NCI-H526 treated with DMSO at 0.1 percent for 48 hours (cell line): ENCODE data around the gene CCDC182.
A peak's percentile ranks its signal among the peaks of the same experiment; 100 is the strongest.

Experiments used
- DNase-seq: peaks from one replicate; lab custom pipeline; 2025; lab: John Stamatoyannopoulos, UW

The CCDC182 gene

DNA sequence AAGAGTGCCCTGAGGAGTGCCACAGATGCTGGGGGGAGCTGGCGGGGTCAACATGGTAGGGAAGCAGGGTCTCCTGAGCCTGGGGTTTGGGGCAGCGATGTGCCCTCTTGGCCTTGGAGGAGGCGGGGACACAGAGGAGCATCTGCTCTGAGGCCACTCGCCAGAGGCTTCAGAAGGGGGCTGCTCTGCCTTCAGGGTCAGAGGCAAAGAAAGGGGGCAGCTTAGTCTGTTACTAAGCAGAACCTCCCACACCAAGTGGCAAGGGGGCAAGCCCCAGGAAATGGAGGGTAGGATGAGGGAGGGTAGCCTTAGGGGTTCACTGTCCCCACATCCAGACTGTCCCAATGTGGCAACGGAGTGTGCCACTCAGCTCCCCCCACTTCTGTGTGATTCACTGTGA, 18.3 kb downstream of the CCDC182 start:
- DNase-seq, result no peak

DNA sequence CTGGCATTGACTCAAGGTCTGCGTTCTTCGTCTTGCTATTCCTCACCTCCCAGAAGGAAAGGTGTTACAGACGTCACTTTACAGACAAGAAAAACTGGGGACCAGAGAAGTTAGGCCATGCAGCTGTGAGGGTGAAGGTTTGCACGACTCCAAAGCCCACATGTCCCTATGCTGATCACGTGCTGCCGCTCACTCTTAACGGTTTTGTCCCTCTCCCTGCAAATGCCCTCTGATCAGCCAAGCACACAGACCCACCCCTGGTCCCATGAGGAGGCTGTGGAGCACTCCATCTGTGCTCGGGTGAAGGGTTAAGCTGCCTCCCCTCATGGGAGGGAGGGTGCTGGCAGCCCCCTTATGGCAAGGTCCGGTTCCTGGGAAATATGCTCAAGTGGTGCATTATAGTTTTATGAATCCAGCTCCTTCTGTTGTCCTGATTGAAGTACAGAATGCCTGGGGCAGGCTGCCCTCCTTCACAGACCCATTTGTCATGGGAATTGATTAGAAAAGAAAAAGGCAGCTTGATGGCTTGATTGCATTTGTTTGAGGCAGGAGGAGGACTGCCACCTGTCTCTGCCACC, 18.8 kb downstream of the CCDC182 start:
- no peak for DNase-seq

DNA sequence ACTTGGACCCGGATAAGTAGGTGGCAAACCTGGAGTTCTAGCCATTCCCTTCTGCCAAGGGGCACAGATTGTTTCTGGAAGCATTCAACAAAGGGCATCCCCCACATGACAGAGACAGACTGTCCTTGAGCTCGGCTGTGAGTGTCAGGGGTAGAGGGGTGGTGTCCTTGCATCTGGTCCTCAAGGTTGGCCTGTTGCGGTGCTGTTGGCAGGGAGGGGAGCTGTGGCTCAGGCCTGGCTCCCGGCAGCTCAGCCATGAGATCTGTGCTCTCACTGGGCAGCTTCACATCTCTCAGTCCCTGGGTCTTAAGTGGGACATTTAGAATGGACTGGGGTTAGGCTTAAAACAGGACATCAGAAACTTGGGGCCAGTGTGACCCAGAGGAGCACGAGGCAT, 20.4 kb downstream of the CCDC182 start:
- no peak for DNase-seq

DNA sequence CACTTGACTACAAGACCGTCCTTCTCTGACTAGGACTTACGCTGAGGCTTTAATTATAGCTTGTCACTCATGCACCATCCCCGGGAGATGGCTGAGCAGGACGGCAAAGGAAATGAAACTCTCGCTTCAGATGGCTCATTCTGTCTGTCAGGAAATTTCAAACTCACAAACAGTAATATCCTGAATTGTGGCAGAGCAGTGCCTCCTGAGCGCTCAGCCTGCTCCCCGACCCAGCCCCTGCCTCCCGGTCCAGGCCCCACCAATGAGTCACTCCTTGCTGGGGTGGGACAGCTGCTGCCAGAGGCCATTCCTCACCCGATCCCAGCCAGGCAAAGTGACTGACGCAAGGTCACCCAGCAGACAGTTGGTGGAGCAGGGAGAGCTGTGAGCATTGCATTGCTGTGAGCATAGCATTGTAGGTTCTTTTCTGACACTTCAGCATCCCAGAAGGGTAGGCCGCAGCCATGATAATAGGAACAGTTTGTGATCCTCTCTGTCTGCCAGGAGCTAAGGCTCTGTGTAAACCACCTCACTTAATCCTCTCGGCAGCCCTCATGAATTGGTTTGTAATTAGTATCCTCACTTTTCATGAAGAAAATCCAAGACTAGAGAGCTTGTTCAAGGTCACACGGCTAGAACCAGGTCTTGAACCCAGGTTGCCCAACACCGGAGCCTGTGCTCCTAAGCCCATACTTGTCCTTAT, 20.9 kb downstream of the CCDC182 start:
- DNase-seq, result no peak

DNA sequence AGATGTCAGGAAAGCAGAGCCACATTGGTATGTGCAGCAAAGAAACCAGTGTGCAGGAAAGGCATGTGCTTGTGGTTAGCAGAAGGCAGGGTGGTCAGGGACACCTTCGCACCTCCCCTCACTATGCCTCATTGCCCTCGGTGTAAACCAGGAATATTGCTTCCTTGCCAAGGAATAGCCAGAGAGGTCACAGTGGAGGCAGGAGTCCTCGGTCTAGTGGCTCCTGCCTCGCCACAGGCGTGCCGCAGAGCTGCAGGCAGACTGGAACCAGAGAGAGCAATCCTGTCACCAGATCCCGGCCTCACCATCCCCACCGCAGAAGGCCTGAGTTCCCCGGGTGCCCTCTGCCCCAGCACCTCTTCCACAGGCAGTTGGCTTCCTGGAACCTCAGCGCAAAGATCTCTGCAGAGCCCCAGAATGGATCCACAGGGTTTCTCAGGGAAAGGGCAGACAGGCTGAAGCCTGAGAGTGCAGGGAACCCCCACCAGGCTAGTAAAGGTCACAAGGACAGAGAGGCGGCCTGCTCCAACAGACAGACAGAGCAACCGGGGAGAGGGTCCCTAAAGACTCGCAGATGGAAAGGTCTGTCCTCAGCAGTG, 21.6 kb downstream of the CCDC182 start:
- DNase-seq, result no peak

DNA sequence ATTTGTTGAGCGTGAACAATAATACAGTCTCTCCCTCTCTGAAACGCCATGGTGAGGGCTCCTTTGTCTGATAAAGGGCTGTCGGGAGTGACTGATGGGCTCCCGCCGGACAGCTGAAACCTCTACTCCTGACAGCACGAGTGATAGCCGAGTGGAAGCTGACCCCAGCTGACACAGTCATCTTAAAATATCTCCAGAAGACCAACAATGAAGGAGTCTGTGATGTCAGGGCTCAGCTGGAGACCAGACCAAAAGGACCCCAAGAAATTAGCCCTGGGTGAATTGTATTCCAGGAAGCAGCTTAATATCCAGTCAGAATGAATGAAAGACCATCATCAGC, 22.4 kb downstream of the CCDC182 start:
- no peak for DNase-seq

DNA sequence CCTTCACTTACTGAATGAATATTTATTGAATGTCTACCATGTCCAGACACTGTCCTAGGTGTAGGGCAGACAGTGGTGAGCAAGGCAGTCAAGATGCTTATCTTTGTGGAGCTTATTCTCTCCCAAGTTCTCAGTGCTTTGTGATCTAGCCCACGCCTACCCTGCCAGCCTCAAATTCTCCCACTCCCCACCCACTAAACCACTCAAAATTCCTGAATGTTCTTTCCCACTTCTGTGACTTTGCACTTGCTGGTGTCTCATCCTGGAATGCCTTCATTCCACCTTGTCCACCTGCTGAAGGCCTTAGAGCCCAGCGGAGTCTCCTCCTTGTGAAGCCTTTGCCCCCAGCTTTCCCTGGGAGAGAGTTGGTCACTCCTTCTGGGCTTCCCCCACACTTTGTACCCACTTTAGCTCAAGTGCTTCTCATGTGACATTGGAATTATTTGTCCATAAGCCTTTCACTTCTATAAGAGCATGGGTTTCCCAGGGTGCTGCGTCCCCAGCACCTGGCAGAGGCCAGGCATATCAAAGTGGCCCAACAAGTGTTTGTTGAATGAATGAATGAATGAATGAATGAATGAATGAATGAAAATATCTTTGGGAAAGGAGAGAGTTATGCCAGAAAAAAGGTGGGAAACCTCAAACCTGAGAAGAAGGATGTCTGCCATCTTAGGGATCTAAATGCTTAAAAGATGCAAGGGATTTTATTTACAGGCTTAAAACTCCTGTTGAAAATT, 23.0 kb downstream of the CCDC182 start:
- DNase-seq, result no peak

DNA sequence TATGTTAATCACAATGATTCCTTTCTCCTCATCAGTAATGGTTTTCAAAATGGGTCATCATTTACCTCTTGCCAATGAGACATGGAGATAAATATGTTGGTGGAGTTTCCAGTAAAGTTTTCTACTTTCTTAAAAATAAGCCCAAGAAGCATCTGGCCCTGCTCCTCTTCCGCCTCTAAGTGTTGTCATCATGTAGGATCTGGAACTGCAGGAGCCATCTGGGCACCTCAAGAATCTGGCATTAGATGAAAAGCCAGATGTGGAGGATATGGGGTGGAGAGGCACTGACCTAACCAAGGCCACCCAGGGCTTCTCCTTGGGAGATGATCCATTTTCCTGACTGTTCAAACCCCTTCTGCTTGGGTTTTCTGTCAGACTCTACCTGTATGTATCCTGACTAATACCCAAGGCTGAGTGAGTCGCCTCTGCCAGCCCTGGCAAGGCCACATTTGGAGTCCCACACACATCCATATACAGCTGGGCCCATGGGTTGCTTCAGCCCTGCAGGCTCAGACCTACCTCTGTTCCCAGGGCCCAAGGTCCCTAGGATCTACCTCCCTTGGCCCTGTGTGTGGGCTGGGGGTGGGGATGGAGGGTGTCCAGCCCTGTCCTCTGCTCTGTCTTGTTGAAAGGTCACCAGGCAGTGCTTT, 24.6 kb downstream of the CCDC182 start:
- no peak for DNase-seq

DNA sequence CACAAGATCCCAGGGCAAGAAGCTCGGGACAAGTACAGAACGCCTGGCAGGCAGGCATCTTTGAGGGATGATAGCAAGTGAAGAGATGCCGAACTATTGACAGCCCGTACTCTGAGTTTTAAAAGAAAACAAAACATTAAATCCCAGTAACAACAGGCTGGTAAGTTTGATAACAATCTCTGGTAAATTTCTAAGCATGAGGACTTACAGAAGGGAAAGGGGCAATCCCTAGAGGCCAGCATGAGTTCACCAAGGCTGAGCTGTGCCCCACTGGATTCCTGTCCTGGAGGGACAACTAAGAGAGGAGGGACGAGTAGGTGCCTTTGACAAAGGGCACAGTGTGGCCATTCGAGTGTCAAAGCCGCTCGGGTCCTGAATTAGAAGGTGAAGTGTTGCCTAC, 26.2 kb downstream of the CCDC182 start:
- DNase-seq, result no peak

DNA sequence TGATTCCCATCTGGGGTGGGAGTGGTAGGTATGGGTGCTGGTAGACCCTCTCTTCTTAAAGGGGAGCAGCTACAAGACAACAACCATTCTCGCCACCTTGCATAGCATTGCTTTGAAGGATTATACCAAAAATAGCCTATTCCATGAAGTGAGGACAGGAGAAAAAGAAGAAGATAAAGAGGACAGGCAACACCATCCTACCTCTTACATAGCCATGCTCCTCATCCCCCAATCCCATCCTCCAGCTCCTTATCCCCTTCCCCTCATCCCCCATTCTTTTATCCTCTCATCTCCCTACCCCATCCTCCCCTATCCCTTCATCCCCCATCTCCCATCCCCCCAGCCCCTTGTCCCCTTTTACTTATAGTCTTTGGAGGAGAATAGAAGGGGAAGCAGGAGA, 29.1 kb downstream of the CCDC182 start:
- no peak for DNase-seq

DNA sequence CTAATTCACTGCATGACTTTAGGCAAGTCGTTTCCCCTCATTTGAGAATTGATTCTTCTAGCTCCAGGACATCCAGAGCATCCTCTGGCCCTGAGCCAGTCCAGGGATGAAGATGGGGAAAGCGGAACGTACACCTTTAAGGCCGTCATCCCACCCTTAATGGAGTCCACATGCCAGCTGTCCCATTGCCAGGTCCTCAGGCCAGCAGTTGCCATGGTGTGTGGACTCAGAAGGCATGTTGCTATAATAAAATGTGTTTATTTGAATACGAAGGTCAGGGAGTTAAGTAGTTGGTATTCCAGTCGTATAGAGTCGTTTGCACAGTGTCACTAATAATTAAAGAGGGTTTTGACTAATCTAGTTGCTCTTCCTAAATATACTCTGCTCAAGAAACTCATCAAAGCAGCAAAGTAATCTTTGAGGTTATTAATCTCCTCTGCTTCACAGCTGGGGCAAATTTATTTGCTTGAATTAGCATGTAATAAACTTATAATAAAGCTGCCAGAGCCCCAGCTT, 30.4 kb downstream of the CCDC182 start:
- no peak for DNase-seq

DNA sequence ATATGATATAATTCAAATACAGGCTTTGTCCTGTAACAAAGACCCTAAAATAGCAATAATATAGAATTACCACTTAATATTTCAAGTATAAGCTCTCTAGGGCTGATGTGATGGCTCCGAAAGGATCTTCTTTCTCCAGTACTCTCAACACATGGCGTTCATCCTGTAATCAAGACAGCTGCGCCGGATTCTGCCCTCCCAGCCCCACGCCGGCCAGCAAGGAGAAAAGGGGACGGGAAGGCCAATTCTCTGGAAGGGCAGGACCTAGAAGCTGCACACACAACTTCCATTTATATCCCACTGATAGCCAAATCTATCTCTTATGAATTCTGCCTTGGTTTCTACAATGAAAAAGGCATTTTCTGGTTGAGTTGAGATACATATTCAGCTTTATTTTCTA, 32.0 kb downstream of the CCDC182 start:
- no peak for DNase-seq

DNA sequence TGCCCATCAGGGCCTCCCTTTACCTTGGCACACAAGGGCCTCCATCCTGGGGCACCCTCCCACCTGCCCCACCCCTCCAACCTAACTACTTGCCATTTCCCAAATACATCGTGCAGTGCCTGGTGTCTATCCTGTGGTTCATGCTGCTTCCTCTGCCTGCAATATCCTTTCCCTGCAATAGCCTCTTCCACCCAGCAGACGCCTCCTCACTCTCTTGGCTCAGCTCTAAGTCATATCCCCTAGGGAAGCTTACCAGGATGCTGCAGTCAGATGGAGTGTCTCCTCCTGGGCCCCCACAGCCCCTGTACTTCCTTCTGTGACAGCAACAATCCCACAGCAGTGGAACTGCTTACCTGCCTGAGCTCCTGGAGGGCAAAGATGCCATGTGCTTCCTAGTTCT, 36.7 kb downstream of the CCDC182 start:
- no peak for DNase-seq

DNA sequence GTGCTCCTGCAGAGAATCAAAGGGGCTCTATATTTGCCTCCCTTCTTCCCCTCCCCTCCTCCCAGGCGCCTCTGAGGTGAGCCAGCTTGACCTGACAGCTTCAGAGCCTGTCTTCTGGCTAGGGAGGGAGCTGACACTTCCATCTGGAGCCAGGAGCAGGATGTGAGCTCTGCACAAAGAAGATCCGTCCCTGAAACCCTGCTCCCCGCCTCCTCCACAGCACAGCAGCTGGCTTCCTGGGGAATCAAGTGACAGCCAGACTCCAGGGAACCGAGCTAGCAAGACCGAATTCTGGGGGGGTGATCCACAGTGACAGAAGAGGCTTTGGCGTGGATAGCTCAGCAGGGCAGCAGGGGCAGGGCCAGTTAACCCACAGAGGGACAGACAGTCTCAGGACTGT, 37.2 kb downstream of the CCDC182 start:
- no peak for DNase-seq

DNA sequence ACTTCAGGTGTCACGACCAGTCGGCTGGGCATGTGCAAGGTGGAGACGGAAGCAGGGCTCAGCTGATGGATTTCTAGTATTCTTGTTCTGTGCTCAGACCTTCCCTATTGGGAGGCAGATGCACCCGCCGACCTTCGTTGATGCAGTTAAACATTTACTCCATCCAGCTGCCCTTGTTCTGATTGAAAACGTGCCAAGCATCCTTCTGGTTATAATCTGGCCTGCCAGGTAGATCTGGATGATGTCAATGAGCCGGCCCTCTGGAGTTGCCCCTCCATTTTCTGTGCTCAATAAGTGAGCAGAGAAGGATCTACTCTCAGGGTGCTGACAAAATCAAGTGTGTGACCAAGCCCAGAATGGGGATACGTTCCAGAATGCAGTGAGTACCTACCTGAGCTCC, 38.3 kb downstream of the CCDC182 start:
- no peak for DNase-seq

DNA sequence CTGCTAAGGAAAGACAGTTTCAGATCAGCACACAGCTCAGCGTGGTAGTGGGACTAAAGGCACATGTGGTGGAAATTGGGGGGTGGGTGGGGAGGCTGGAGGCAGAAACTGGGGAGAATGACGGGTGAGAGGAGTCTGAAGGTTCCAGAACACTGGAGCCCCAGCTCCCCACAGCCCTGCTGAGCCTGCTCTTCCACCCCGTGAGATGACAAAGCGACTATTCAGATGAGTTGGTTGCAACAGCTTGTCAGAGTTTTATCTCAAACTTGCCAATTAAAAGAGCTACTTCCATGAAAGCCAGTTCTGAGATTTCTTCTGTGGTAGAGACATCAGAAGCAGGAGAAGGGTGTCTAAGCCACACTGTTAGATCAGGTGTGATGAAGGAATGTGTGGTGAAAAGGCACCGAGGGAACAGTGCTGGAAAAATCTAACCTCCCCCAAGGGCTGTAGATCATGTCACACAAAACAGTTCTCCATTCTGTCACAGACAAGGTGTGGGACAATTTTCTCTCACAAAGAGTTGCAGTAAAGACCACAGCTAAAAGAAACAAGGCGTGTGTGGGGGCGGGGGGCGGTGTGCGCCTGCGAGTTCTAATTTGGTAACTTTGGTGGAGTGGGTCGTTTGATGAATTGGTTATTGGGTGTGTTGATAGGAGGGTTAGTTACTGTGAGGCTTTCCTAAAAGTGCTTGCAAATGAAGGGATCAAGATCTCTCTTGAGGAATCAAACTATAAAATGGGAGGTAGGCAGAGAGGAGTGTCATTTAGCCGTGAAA, 39.0 kb downstream of the CCDC182 start:
- DNase-seq, result no peak

DNA sequence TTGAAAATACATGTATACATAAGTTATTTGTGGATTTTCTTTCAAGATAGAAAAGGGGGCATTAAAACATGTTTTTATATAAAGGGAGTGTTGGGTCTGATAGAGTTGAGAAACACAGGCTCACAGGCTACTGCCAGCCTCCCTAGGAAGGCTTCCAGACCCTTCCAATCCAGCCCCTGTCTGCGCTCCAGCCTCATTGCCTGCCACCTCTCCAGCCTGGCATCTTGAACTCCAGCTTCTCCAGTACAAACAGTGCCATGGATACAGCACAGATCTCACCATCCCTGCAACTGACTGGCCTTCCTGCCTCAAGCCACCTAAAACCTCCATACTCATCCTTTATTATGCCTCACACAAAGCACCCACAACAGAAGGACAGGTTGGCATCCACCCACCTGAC, 40.7 kb downstream of the CCDC182 start:
- no peak for DNase-seq

DNA sequence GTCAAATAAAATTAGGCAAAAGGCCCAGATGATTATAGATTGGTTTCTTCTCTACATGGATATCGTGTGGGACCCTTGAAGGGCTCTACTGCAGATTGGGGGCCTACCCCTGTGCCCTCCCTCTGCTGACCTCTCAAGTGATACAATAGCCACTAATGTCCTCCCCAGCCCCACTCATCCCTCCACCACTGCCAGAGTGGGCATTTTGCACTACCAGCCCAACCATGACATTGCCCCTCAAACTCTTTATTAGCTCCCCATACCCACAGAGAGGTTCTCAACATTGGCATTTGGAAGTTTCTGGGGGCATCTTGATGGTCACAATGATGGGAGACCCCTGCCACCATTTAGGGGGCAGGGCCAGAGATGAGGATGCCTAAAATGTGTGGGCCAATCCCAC, 41.8 kb downstream of the CCDC182 start:
- no peak for DNase-seq

DNA sequence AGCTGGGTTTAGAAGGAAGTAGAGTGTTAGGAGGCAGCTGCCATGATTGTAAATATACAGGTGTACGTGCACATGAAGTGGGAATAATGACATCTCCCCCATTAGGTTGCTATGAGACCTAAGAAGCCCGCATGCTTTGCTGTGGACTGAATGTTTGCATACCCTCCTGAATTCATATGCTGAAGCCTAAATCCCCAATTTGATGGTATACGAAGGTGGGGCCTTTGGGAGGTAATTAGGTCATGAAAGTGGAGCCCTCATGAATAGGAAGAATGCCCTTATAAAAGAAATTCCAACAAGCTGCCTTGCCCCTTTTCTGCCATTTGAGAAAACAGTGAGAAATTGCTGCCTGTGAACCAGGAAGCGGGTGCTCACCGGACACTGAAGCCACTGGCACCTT, 44.0 kb downstream of the CCDC182 start:
- DNase-seq, result no peak

DNA sequence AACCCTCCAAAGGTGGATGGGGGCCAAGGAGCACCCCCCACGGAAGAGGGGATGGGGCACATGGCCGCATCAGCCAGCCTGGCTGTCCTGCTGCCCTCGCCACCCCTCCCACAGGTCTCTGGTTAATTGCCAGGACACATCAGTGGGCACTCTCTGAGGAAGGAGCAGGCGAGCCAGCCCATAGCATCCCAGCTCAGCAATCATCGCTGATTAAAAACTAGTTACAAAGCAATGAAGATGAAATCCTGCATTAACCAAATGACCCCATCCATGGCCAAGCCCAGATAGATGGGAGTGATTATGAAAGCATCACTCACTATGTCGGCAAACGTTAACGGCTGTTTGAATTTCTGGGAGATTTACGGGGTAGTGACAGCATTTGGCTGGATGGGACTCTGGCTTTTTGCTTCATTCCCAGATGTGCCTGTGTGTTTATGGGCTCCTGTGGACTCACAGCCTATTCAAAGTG, 45.3 kb downstream of the CCDC182 start:
- DNase-seq, result no peak

DNA sequence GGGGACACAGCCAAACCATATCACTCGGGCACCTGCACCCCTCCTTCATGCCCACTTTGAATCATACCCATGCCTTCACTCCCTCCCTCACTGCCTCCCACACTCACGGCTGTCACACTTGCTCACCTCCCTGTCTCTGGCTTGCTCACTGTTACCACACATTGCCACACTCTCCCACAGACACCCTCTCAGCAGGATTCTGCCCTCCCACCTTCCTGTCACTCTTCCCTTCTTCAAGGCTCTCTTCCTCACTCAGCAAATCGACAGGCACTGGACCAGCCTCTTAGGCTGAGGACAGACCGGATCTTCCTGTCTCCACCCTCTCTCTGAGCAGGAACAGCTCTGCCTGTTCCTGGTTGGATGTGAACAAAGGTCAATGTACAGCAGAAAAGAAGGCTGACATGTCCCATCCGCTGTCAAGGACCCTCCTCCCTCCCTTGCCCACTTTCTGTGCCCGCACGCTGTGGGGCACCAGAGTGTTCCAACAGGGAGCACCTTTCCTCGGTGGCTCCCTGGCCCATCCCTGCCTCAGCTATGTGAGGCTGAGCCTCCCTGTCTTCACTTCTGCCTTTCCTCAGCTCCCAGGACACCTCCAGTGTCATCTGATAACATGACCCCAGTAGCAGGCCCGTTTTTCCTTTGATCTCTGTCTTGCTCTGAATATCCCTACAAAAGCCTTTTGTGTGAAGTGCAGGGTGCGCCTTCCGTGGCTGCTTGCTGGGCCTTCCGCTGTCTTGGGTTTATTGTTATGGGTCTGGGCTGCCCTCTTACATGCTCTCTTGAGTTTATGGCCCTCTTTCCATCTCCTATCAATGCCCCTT, 47.0 kb downstream of the CCDC182 start:
- DNase-seq, result peak; percentile 19
